ENCODE data around the gene F12.
"Not testable (repeated sequence)": the region's sequence is repeated elsewhere in the genome, so short reads cannot be mapped to it uniquely, and the experiment has no call there.

The F12 gene

DNA sequence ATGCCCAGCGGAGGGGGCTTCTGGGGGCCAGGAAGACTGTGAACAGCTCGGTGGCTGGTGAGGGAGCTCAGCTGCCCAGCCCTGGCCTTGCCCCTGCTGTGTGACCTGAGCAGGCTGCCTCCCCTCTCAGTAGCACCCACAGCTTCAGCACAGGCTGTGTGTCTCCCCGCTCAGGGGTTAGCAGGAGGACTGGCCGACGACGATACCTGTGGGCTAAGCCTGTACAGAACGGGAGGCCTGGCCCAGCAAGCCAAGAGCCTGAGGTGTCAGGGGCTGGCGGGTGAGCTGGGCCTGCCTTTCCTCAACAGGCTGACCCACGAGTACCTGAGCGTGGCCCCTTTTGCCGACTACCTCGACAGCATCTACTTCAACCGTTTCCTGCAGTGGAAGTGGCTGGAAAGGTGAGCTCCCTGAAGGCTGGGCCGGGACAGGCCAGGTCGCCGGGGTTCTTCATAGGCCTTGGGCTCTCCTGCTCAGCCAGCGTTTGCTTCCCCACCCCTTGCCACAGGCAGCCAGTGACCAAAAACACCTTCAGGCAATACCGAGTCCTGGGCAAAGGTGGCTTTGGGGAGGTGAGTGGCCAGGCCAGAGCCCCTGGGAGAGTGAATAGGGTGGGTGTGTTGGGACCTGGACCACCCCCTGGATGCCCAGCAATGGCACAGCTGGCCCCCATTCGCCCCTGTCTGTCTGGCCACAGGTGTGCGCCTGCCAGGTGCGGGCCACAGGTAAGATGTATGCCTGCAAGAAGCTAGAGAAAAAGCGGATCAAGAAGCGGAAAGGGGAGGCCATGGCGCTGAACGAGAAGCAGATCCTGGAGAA, 23.7 kb upstream of the F12 start:
- no peak for DNase-seq (ENCODE audit: low read depth in 2 of 2)

GRCh38 chr5:177432143-177432838, 22.9 kb upstream of the F12 start:
- no peak for DNase-seq (ENCODE audit: low read depth in 2 of 2)

GRCh38 chr5:177431317-177432142, 22.2 kb upstream of the F12 start:
- no peak for DNase-seq (ENCODE audit: low read depth in 2 of 2)

GRCh38 chr5:177430972-177431316, 21.6 kb upstream of the F12 start:
- DNase-seq (ENCODE audit: low read depth in 2 of 2): no peak

GRCh38 chr5:177430140-177430951, 21.0 kb upstream of the F12 start:
- DNase-seq (ENCODE audit: low read depth in 2 of 2): no peak

- peak; percentile 60 to 67 for DNase-seq (ENCODE audit: low read depth in 2 of 2)
These were observed 20.1 kb upstream of the F12 start for GRCh38 chr5:177429248-177430040.

DNA sequence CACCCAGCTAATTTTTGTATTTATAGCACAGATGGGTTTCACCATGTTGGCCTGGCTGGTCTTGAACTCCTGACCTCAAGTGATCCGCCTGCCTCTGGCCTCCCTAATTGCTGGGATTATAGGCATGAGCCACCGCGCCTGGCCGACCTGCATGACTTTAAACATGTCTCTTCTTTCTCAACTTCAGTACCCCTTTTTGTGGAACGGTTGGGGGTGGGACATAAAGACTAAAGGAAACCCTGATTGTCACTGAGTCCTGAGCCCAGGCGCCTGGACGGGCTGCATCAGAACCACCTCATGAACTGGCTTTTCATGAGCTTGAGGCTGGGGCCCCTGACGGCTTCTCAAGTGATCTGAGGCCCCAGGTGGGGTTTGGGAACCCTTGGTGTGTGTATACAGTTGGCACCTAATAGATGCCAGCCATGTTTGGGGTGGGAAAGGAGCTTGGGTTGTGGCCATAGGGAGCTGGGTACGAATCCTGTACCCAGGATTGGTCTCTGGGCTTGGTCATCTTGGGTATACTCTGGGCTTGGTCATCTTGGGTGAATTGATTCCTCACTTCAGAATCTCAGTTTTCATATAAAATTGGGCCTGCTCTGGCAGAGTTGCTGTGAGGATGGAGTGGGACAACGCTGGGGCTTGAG, 19.3 kb upstream of the F12 start:
- DNase-seq (ENCODE audit: low read depth in 2 of 2): no peak

DNA sequence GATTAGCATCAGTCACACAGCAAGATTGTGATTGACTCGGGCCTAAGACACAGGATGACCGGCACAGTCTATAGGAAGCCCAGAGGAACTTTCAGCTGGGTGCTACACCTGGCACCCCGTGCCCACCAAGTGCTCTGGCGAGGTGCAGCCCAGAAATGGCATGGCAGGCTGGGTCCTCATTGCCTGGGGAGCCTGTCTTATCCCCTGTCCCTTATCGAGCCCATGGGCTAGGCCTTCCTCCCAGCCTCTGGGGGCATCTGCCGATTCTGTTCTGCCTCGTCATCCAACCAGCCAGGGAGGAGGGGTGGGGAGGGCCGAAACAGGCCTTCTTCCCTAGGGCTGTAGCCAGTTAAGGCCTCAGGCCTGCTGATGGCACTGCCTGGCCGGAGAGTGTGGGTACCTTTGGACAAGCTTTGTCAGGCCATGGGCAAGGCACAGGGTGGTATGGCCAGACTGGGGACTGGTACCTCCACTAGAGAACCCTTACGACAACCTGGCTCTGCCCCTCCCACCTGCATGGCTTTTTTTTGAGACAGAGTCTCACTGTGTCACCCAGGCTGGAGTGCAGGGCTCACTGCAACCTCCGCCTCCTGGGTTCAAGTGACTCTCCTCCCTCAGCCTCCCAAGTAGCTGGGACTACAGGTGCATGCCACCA, 18.7 kb upstream of the F12 start:
- no peak for DNase-seq (ENCODE audit: low read depth in 2 of 2)

- no peak for DNase-seq (ENCODE audit: low read depth in 2 of 2)
These were observed 18.0 kb upstream of the F12 start for GRCh38 chr5:177427211-177427822.

DNA sequence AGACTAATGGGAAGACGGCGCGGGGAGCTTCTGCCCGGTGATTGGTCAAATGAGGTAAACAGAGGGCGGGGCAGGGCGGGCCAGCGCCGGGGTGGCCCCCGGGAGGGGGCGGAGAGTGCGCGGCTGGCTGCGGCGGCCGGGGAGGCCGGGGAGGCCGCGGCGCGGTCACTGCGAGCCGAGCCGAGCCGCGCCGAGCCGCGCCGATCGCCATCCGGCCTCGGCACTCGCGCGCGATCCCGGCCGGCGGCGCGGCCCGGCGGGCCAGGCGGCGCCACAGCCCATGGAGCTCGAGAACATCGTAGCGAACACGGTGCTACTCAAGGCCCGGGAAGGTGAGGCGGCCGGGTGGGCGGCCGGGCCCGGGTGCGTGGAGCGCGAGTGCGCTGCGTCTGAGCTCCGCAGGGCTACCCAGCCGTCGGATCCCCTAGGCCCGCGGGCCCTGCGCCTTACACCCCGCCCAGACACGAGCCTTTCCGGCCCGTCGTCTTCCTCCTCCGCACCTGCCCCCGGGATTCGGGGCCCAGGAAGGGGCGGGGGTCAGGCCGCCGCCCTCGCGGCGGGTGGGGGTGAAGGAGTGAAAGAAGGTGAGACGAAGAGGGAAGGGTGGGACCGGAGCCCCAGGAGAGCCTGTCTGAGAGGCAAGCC, 17.3 kb upstream of the F12 start, which contains the start of gene GRK6:
Gene GRK6, plus strand, starts transcription at position 111 of the 645 bp plus-strand sequence. Its CDS starts 170 bp downstream, at position 281.
- no peak for DNase-seq (ENCODE audit: low read depth in 2 of 2)

GRCh38 chr5:177425801-177426565, 16.6 kb upstream of the F12 start:
- peak; percentile 97 to 98 for DNase-seq (ENCODE audit: low read depth in 2 of 2)

DNA sequence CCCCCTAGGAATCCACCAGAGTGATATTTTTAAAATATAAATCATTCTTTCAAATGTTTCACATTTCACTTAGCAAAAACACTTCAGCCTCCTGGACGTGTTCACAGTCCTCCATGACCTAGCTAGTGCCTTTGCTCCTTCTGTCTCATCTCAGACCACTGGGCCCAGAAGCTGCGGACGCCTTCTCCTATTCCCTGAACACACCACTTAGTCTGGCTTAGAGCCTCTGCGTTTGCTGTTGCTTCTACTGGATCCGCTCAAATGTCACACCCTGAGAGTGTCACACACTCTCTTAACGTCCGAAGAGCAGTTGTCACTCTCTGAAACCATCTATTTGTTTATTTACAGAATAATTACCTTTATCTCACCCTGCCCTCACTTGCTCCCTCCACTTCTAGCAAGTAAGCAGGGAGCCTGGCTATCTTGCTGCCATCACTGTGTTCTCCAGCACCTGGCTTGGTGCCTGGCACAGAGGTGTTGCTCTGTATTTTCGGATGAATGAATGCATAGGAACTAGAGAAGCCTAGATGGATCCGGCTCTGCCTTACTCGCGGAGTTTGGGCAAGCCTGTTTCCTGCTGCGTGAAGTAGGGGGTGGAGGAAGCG, 15.9 kb upstream of the F12 start:
- DNase-seq (ENCODE audit: low read depth in 2 of 2): no peak

- DNase-seq (ENCODE audit: low read depth in 2 of 2): no peak
These were observed 14.3 kb upstream of the F12 start for GRCh38 chr5:177423671-177424070.

DNA sequence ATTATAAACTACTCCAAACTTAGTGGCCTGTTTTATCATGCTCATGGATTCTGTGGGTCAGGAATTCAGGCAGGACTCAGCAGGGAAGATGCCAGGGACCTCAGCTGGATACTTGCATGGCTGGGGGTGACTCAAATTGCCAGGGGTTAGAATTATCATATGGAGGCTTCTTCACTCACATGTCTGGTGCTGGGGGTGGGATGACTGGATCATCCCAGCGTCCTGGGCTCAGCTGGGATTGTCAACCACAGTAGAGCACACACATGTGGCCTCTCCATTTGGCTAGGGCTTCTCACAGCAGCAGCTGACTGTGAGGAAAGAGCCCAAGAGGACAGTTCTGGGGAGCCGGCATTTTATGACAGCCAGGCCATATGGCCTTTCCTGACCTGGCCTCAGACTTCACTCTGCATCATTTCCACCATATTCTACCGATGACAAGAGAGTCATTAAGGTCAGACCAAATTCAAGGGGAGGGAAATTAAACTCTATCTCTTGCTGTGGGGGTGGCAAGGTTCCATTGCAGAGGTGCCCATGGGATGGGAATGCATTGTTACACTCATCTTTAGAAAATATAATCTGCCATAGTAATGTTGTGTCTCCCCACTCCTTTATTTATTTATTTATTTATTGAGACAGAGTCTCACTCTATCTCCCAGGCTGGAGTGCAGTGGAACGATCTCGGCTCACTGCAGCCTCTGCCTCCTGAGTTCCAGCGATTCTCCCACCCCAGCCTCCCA, 11.9 kb upstream of the F12 start:
- DNase-seq (ENCODE audit: low read depth in 2 of 2): no peak

DNA sequence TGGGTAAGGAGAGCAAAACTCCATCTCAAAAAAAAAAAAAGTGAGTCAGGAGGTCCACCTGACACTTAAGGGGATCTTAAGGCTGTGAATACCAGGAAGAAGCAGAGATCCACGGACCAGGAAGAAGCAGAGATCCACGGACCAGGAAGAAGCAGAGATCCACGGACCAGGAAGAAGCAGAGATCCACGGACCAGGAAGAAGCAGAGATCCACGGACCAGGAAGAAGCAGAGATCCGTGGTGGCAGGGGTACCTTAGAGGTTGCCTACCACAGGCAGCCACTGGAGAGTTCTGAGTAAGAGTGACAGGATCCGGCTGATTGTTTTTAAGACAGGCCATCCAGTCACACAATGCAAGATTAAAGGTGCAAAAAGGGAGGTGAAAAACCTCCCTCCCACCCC, 11.1 kb upstream of the F12 start:
- not testable (repeated sequence) for DNase-seq (ENCODE audit: low read depth in 2 of 2)

DNA sequence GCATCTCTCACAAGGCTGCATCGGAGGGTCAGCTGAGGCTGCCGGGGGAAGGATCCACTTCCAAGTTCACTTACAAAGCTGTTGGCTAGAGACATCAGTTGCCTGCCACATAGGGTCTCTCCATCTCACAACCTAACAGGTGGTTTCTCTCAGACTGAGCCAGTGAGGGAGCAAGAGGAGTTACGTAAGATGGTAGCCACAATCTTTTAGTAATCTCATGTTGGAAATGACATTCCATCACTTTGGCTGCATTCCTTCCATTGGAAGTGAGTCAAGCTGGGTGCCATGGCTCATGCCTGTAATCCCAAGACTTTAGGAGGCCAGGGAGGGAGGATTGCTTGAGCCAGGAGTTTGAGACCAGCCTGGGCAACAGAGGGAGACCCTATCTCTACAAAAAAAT, 9.7 kb upstream of the F12 start:
- no peak for DNase-seq (ENCODE audit: low read depth in 2 of 2)

DNA sequence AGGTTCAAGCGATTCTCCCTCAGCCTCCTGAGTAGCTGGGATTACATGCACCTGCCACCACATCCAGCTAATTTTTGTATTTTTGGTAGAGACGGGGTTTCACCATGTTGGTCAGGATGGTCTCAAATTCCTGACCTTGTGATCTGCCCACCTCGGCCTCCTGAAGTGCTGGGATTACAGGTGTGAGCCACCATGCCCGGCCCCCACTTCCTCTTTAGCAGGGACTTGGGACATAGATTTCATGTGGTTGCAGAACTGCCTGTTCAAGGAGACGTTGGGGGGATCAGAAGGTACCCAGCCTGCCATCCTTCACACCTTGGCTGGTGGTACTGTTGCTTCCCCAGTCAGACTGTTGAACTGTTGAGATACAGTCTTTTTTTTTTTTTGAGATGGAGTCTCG, 7.7 kb upstream of the F12 start:
- DNase-seq (ENCODE audit: low read depth in 2 of 2): not testable (repeated sequence)

Measured in stimulated activated CD8-positive, alpha-beta memory T cell treated with anti-CD3 and anti-CD28 coated beads, Interleukin-7, amount 100 ng/mL, for 1 hour (primary cell).